Neuronal stem cell (in vitro differentiated cells): ENCODE measurements around the gene ST6GALNAC5.

Experiments
- DNase-seq: peaks from one replicate; pipeline ENCODE4 v3.0.0-alpha.2; 2013; ENCODE audit warnings: low spot score
- H2AFZ ChIP-seq: one replicate; pipeline ENCODE4 v1.6.1; 2013; ENCODE audit warnings: mild to moderate bottlenecking, low read length, inconsistent platforms
- H2AK5ac ChIP-seq: 2 replicates; pipeline ENCODE4 v1.6.1; 2013; ENCODE audit warnings: low read depth, mild to moderate bottlenecking, inconsistent platforms, low read length, moderate library complexity, mixed read lengths
- H2BK120ac ChIP-seq: 2 replicates; pipeline ENCODE4 v1.6.1; 2013; ENCODE audit warnings: low read depth, mild to moderate bottlenecking, inconsistent platforms, low read length, moderate library complexity, mixed read lengths
- H2BK12ac ChIP-seq: one replicate; pipeline ENCODE4 v1.6.1; 2013; ENCODE audit warnings: low read length, inconsistent platforms
- H2BK15ac ChIP-seq: 2 replicates; pipeline ENCODE4 v1.6.1; 2013; ENCODE audit warnings: mild to moderate bottlenecking, low read length, inconsistent platforms, mixed read lengths
- H2BK5ac ChIP-seq: one replicate; pipeline ENCODE4 v1.6.1; 2013; ENCODE audit warnings: inconsistent platforms, mild to moderate bottlenecking, low read length, moderate library complexity
- H3K14ac ChIP-seq: one replicate; pipeline ENCODE4 v1.6.1; 2013; ENCODE audit warnings: low read length, inconsistent platforms
- H3K18ac ChIP-seq: 2 replicates; pipeline ENCODE4 v1.6.1; 2013; ENCODE audit warnings: low read length, inconsistent platforms
- H3K23ac ChIP-seq: 2 replicates; pipeline ENCODE4 v1.6.1; 2013; ENCODE audit warnings: low read depth, mild to moderate bottlenecking, mixed read lengths, low read length, inconsistent platforms; ENCODE audit not compliant: poor library complexity
- H3K27ac ChIP-seq: replicated peaks from 3 replicates; pipeline ENCODE4 v1.5.1; 2013; ENCODE audit warnings: low read length, inconsistent platforms
- H3K27me3 ChIP-seq, 3 experiments: 2 replicates each; pipeline ENCODE4 v1.6.1; 2013; ENCODE audit warnings: low read length in 3 of 3, mild to moderate bottlenecking in 2 of 3, inconsistent platforms in 1 of 3, low read depth in 1 of 3, mixed read lengths in 1 of 3, moderate library complexity in 1 of 3; ENCODE audit not compliant: control insufficient read depth in 3 of 3, insufficient read depth in 3 of 3
- H3K36me3 ChIP-seq, 2 donors: replicated peaks in 1 of 2; 2 replicates each; pipeline ENCODE4 v1.6.1; 2013; ENCODE audit warnings: low read length in 2 of 2; ENCODE audit not compliant: control insufficient read depth in 2 of 2, insufficient read depth in 2 of 2
- H3K4ac ChIP-seq: 2 replicates; pipeline ENCODE4 v1.6.1; 2013; ENCODE audit warnings: inconsistent platforms, mild to moderate bottlenecking, low read length, moderate library complexity
- H3K4me1 ChIP-seq, 2 donors: 1 replicate in 1 of 2; 2 replicates in 1 of 2; pipeline ENCODE4 v1.6.1; 2013; ENCODE audit warnings: low read length in 2 of 2, low read depth in 1 of 2; ENCODE audit not compliant: control insufficient read depth in 2 of 2, insufficient read depth in 1 of 2
- H3K4me2 ChIP-seq: one replicate; pipeline ENCODE4 v1.6.1; 2013; ENCODE audit warnings: mild to moderate bottlenecking, low read length, inconsistent platforms; ENCODE audit not compliant: insufficient read depth, poor library complexity, severe bottlenecking
- H3K4me3 ChIP-seq, 2 donors: 2 replicates each; pipeline ENCODE4 v1.5.1; 2013; ENCODE audit warnings: low read length in 2 of 2, mild to moderate bottlenecking in 2 of 2, inconsistent platforms in 1 of 2, moderate library complexity in 1 of 2
- H3K79me1 ChIP-seq: one replicate; pipeline ENCODE4 v1.6.1; 2013; ENCODE audit warnings: low read depth, mild to moderate bottlenecking, inconsistent platforms, low read length, moderate library complexity
- H3K9ac ChIP-seq: one replicate; pipeline ENCODE4 v1.6.1; 2013; ENCODE audit warnings: mild to moderate bottlenecking, low read depth, low read length, inconsistent platforms; ENCODE audit not compliant: poor library complexity
- H3K9me3 ChIP-seq, 2 donors: replicated peaks in 1 of 2; 2 replicates each; pipeline versions ENCODE3 to v1.6.1; 2013; ENCODE audit warnings: low read length in 2 of 2, mild to moderate bottlenecking in 2 of 2, inconsistent platforms in 1 of 2, low read depth in 1 of 2, mixed read lengths in 1 of 2, moderate library complexity in 1 of 2; ENCODE audit not compliant: control insufficient read depth in 2 of 2, insufficient read depth in 1 of 2
- H4K8ac ChIP-seq: one replicate; pipeline ENCODE4 v1.6.1; 2013; ENCODE audit warnings: low read depth, mild to moderate bottlenecking, inconsistent platforms, low read length, moderate library complexity
- H4K91ac ChIP-seq: one replicate; pipeline ENCODE4 v1.6.1; 2013; ENCODE audit warnings: low read length, low read depth, mild to moderate bottlenecking, inconsistent platforms; ENCODE audit not compliant: poor library complexity
- WGBS, 2 donors: extraction: QIAGEN DNeasy Blood & Tissue Kit; methylation state at CpG; one replicate each; pipeline ENCODE4 v1.1.7; 2013; ENCODE audit warnings: missing lambda C conversion rate in 2 of 2, mixed read lengths in 1 of 2; ENCODE audit not compliant: insufficient read length in 2 of 2, insufficient replicate concordance in 1 of 2; ENCODE audit errors: extremely low coverage in 2 of 2; 5-methylcytosine and 5-hydroxymethylcytosine counted together

The ST6GALNAC5 gene

DNA sequence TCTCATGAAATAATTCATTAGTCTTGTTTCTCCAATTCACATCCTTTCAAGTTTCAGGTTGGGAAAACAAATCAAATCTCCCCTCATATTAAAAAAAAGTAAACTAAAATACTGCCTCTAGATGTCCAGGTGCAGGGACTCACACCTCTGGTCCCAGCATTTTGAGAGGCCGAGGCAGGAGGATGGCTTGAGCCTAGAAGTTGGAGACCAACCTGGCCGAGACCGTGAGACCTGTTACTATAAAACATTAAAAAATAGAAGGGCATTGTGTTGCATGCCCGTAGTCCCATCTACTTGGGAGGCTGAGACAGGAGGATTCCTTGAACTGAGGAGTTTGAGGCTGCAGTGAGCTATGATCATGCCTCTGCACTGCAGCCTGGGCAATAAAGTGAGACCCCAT lies 61.9 kb downstream of the ST6GALNAC5 start:
- H4K8ac ChIP-seq: no peak overlapping the region
- no peak overlapping the region for H3K9ac ChIP-seq
- H3K27ac ChIP-seq: no peak overlapping the region
- no peak overlapping the region for H3K14ac ChIP-seq
- no peak overlapping the region for H3K4me2 ChIP-seq
- no peak overlapping the region for H2BK5ac ChIP-seq
- no peak overlapping the region for H2BK120ac ChIP-seq
- H2BK15ac ChIP-seq: no peak overlapping the region
- peaks cover 3 to 4% of the 10 kb centered on the region in 2 donors for H3K9me3 ChIP-seq
- H3K36me3 ChIP-seq: no peaks in the 10 kb centered on the region
- no peak overlapping the region for H2AFZ ChIP-seq
- H3K4me1 ChIP-seq: peaks cover 3 to 7% of the 10 kb centered on the region in 2 donors
- no peak overlapping the region for H3K4me3 ChIP-seq
- H2AK5ac ChIP-seq: no peak overlapping the region
- H4K91ac ChIP-seq: no peak overlapping the region
- no peak overlapping the region for H2BK12ac ChIP-seq
- no CpG with 5 or more reads among the region's 4 CpGs for WGBS, 2 donors
- H3K27me3 ChIP-seq: no peaks in the 10 kb centered on the region
- no peaks in the 10 kb centered on the region for H3K79me1 ChIP-seq
- no peak overlapping the region for H3K18ac ChIP-seq
- H3K23ac ChIP-seq: no peak overlapping the region
- no peak for DNase-seq
- no peak overlapping the region for H3K4ac ChIP-seq

DNA sequence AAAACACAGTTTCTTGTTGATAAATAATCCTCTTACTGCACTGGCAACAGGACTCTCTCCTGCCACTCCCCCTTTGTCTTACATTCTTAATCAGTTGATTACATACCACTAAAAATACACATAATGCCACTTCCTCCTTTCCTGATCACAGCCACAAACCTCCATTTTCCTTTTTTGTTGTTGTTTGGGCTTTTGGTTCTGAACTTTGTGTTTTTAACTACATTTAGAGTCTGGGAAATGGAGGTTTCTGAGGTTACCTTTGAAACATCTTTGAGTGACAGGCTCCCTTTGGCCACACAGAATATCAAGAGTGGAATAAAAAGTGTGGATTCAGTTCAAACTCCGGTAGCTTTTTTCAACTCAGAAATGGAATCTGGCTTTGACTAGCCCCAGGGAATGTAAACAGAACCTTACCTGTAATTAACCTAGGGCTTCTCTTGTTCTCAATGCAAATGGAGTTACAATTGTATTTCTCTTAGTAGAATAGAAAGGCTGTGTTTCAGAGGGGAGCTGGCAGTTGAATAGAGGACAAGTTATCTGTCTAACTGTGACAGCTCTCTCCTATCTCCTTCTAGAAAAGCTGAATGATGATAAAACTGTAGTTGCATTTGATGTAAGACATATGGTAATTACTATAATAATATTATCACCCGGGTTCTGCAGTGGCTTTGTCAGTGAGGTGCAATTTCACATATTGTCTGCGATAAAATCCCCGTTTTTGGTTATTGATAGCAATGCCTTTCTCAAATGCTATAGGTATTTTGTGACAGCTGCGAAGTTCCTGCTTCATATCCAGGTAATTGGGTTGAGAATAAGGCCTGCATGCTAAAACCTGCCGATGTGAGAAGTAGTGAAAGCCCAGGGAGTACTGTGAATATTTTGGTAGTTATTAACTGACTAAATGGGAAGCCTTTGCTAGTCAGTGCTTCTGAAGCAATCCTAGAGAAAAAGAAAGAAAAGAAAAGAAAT lies 66.9 kb downstream of the ST6GALNAC5 start:
- Histone ChIP-seq H3K4ac (no peak overlapping the region), H2BK15ac (no peak overlapping the region), H3K9me3 (peaks cover 3 to 4% of the 10 kb centered on the region in 2 donors), H2BK5ac (no peak overlapping the region), H3K27me3 (no peaks in the 10 kb centered on the region), H3K79me1 (no peaks in the 10 kb centered on the region), H2BK12ac (no peak overlapping the region), H3K23ac (no peak overlapping the region), H3K4me2 (no peak overlapping the region), H3K18ac (no peak overlapping the region), H4K8ac (no peak overlapping the region), H4K91ac (no peak overlapping the region), H3K36me3 (no peaks in the 10 kb centered on the region), H3K4me1 (peaks cover 8 to 15% of the 10 kb centered on the region in 2 donors), H2AFZ (peak overlapping the region; percentile 34), H3K4me3 (no peak overlapping the region), H3K14ac (no peak overlapping the region), H3K27ac (no peak overlapping the region), H2AK5ac (no peak overlapping the region), H3K9ac (no peak overlapping the region), H2BK120ac (no peak overlapping the region)
- no peak for DNase-seq
- no CpG with 5 or more reads among the region's 6 CpGs for WGBS, 2 donors

DNA sequence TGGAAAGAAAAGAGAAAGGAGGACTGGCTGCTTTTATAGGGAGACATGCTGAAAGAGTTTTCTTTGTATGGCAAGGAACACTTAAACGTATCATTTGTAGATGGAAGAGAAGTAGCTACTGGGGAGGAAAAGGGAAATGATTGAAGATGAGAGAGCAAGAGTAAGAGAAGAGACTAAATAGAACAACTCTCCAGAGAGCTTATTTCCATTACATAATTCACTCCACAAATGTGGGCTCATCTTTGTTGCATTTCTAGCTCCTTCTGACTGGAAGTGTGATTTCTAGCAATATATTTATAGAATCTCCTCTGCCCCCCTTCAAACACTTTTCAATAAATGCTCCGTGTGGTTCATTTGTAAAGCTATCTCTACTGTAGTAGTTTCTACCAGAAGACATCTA lies 71.0 kb downstream of the ST6GALNAC5 start:
- Histone ChIP-seq H3K4me2 (no peak overlapping the region), H4K8ac (no peak overlapping the region), H3K9me3 (no peaks in the 10 kb centered on the region), H2BK12ac (no peak overlapping the region), H2BK5ac (no peak overlapping the region), H3K4me3 (no peak overlapping the region), H3K27me3 (no peaks in the 10 kb centered on the region), H4K91ac (no peak overlapping the region), H3K27ac (no peak overlapping the region), H3K14ac (no peak overlapping the region), H2BK15ac (no peak overlapping the region), H3K4ac (no peak overlapping the region), H3K23ac (no peak overlapping the region), H3K4me1 (peaks cover 10 to 15% of the 10 kb centered on the region in 2 donors), H2BK120ac (no peak overlapping the region), H2AFZ (no peak overlapping the region), H3K18ac (no peak overlapping the region), H3K9ac (no peak overlapping the region), H2AK5ac (no peak overlapping the region), H3K79me1 (no peaks in the 10 kb centered on the region), H3K36me3 (peaks cover 0 to 3% of the 10 kb centered on the region in 2 donors)
- no CpG with 5 or more reads among the region's 2 CpGs for WGBS, 2 donors
- DNase-seq: no peak

DNA sequence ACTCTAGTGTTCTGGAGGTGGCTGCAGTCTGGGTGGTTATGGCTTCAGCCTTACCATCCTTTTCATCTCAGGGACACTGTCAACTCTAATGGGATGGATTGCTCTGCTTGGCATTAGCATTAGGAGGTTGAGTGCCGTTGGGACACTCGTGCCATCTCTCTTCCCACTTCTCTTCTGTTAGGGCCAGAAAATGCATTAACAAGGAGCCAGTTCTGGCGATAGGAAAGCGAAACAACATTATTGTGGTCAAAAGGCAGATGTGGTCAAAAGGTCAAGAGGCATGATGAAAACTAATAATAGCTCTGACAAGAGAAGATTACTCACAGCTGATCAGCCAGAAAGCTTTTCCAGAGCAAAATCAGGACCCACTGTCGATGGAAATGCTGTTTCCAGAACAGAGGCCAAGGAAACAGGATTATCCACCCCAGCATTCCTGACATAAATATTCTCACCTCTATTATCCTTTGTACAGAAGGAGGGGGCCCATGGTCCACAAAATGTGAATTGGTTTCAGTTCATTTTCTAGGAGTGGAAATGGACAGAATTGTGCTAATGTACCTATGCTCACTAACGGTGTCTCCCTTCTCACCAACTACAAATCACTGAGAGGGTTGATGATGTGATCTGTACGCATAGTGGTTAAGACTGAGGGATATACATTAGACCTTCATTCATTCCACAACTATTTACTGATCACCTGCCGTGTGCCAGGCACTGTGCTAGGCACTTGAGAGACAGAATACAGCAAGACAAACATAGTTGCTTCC lies 72.0 kb downstream of the ST6GALNAC5 start:
- Histone ChIP-seq H3K18ac (no peak overlapping the region), H2BK15ac (no peak overlapping the region), H4K91ac (no peak overlapping the region), H3K79me1 (no peaks in the 10 kb centered on the region), H3K9ac (no peak overlapping the region), H2BK12ac (no peak overlapping the region), H3K36me3 (peaks cover 0 to 5% of the 10 kb centered on the region in 2 donors), H3K9me3 (no peaks in the 10 kb centered on the region), H3K4me2 (no peak overlapping the region), H3K4ac (no peak overlapping the region), H3K4me1 (peaks cover 7% of the 10 kb centered on the region in 2 donors), H3K14ac (no peak overlapping the region), H3K4me3 (no peak overlapping the region), H4K8ac (no peak overlapping the region), H2BK120ac (no peak overlapping the region), H3K23ac (no peak overlapping the region), H2AK5ac (no peak overlapping the region), H2BK5ac (no peak overlapping the region), H2AFZ (no peak overlapping the region), H3K27me3 (no peaks in the 10 kb centered on the region), H3K27ac (no peak overlapping the region)
- peak; percentile 20 for DNase-seq
- WGBS, 2 donors: no CpG with 5 or more reads among the region's 8 CpGs
